ENCODE measurements around the gene PSMC3IP. TPM values are rescaled to one million over a fixed set of nuclear protein-coding genes. Genes with fewer than 3 reads are reported as not detected.

PSMC3IP gene
- total and polyA plus RNA-seq, 12 donors = 1.2 to 7.7 (median 2.0) TPM; not detected in 1

- H3K9me3 ChIP-seq (replicated peaks in 1 of 3) = no peaks in the 10 kb centered on the region
- no peaks in the 10 kb centered on the region for H3K27me3 ChIP-seq
- no peak overlapping the region for H3K27ac ChIP-seq
- no peak overlapping the region for H3K4me3 ChIP-seq
- DNase-seq = no peak
- H3K36me3 ChIP-seq (replicated peaks in 1 of 2) = peaks cover 0 to 40% of the 10 kb centered on the region in 2 donors
- intact Hi-C loops (cut with DNase I) = no loop called here
- peaks cover 12 to 22% of the 10 kb centered on the region in 2 donors for H3K4me1 ChIP-seq (replicated peaks in 1 of 2)
- TF ChIP-seq CTCF (IDR thresholded peaks at IDR 0.05) = no peak
- no peak for TF ChIP-seq POLR2A (IDR thresholded peaks at IDR 0.05)
- 95 to 98% (median 96%) methylated on average over 5 of the region's 5 CpGs for WGBS, 4 donors
Measured at GRCh38 chr17:42537826-42538451, 39.6 kb downstream of the PSMC3IP start.

GRCh38 chr17:42537156-42537805 is 40.2 kb downstream of the PSMC3IP start:
- Histone ChIP-seq H3K27me3 (no peaks in the 10 kb centered on the region), H3K9me3 (replicated peaks in 1 of 3) (no peaks in the 10 kb centered on the region), H3K4me1 (replicated peaks in 1 of 2) (peaks cover 12 to 22% of the 10 kb centered on the region in 2 donors), H3K27ac (peak overlapping the region in 4 of 5 donors; percentile 26 to 100 (median 83)), H3K36me3 (replicated peaks in 1 of 2) (peaks cover 0 to 33% of the 10 kb centered on the region in 2 donors), H3K4me3 (peak overlapping the region; percentile 12 to 95 (median 47))
- TF ChIP-seq CTCF (IDR thresholded peaks at IDR 0.05) = no peak
- TF ChIP-seq POLR2A (IDR thresholded peaks at IDR 0.05) = no peak
- DNase-seq = peak in 1 of 7 donors; percentile 42
- intact Hi-C loops (cut with DNase I) = no loop called here
- WGBS, 4 donors = 86 to 96% (median 87%) methylated on average over 6 to 30 of the region's 31 CpGs

GRCh38 chr17:42536372-42537155 is 41.0 kb downstream of the PSMC3IP start:
- H3K27ac ChIP-seq = peak overlapping the region in 4 of 5 donors; percentile 26 to 100 (median 83)
- peaks cover 0 to 26% of the 10 kb centered on the region in 2 donors for H3K36me3 ChIP-seq (replicated peaks in 1 of 2)
- no peaks in the 10 kb centered on the region for H3K27me3 ChIP-seq
- TF ChIP-seq CTCF (IDR thresholded peaks at IDR 0.05) (no peak), POLR2A (IDR thresholded peaks at IDR 0.05) (peak; percentile 36 to 76)
- no peaks in the 10 kb centered on the region for H3K9me3 ChIP-seq (replicated peaks in 1 of 3)
- intact Hi-C loops (cut with DNase I) = no loop called here
- 0 to 1% (median 0%) methylated on average over 3 to 65 of the region's 65 CpGs for WGBS, 4 donors
- peak overlapping the region; percentile 12 to 95 (median 47) for H3K4me3 ChIP-seq
- H3K4me1 ChIP-seq (replicated peaks in 1 of 2) = peaks cover 12 to 25% of the 10 kb centered on the region in 2 donors
- peak; percentile 89 to 94 (median 93) for DNase-seq

- 0 to 1% (median 0%) methylated on average over 4 to 40 of the region's 40 CpGs for WGBS, 4 donors
- peak; percentile 97 to 99 (median 97) for DNase-seq
- Histone ChIP-seq H3K4me3 (peak within 1 kb of the TSS; percentile 12 to 95 (median 47)), H3K9me3 (replicated peaks in 1 of 3) (no peaks in the 10 kb centered on the region), H3K4me1 (replicated peaks in 1 of 2) (peaks cover 12 to 27% of the 10 kb centered on the region in 2 donors), H3K27ac (peak within 1 kb of the TSS; percentile 26 to 100 (median 75)), H3K27me3 (no peaks in the 10 kb centered on the region), H3K36me3 (replicated peaks in 1 of 2) (peaks cover 0 to 22% of the 10 kb centered on the region in 2 donors)
- TF ChIP-seq CTCF (IDR thresholded peaks at IDR 0.05) (no peak), POLR2A (IDR thresholded peaks at IDR 0.05) (peak; percentile 53 to 76)
- intact Hi-C loops (cut with DNase I) = no loop called here
Measured at GRCh38 chr17:42536048-42536371, 41.5 kb downstream of the PSMC3IP start, which contains the start of gene NAGLU. NAGLU (plus strand) TSS chr17:42536241; CDS start chr17:42536273, 32 bp downstream.

Measured in adrenal gland (tissue), 12 donors.